ENCODE data around the gene PKP1.
"Not testable (repeated sequence)": the region's sequence is repeated elsewhere in the genome, so short reads cannot be mapped to it uniquely, and the experiment has no call there.

Gene PKP1

GRCh38 chr1:201282931-201283829 lies at the start of gene PKP1:
PKP1 (plus strand) TSS chr1:201283506; CDS start chr1:201283703, 197 bp downstream.
- peak; percentile 26 for DNase-seq

GRCh38 chr1:201239646-201240045 lies 43.7 kb upstream of the PKP1 start:
- not testable (repeated sequence) for DNase-seq

- DNase-seq: no peak
These were observed 43.1 kb upstream of the PKP1 start for GRCh38 chr1:201240171-201240570.

GRCh38 chr1:201241736-201242135 lies 41.6 kb upstream of the PKP1 start:
- no peak for DNase-seq

GRCh38 chr1:201245082-201245481 lies 38.2 kb upstream of the PKP1 start:
- DNase-seq: peak; percentile 62

- DNase-seq: no peak
These were observed 34.4 kb upstream of the PKP1 start for GRCh38 chr1:201248721-201249559.

GRCh38 chr1:201250326-201251011 lies 32.8 kb upstream of the PKP1 start:
- DNase-seq: peak; percentile 23

- no peak for DNase-seq
These were observed 31.9 kb upstream of the PKP1 start for GRCh38 chr1:201251411-201251810.

- no peak for DNase-seq
These were observed 31.4 kb upstream of the PKP1 start for GRCh38 chr1:201251851-201252430.

GRCh38 chr1:201252944-201253371 lies 30.3 kb upstream of the PKP1 start:
- no peak for DNase-seq

GRCh38 chr1:201253411-201253810 lies 29.9 kb upstream of the PKP1 start:
- DNase-seq: no peak

- DNase-seq: no peak
These were observed 29.2 kb upstream of the PKP1 start for GRCh38 chr1:201253906-201254624.

GRCh38 chr1:201254625-201255478 lies 28.5 kb upstream of the PKP1 start:
- DNase-seq: no peak

GRCh38 chr1:201255479-201256362 lies 27.6 kb upstream of the PKP1 start:
- DNase-seq: no peak

- DNase-seq: not testable (repeated sequence)
These were observed 25.2 kb upstream of the PKP1 start for GRCh38 chr1:201258132-201258531.

GRCh38 chr1:201258763-201259230 lies 24.5 kb upstream of the PKP1 start:
- no peak for DNase-seq

GRCh38 chr1:201259476-201260235 lies 23.6 kb upstream of the PKP1 start:
- no peak for DNase-seq

- DNase-seq: no peak
These were observed 23.1 kb upstream of the PKP1 start for GRCh38 chr1:201260236-201260590.

GRCh38 chr1:201260648-201261311 lies 22.5 kb upstream of the PKP1 start:
- DNase-seq: no peak
